AML-193 (cell line): ENCODE data around the gene CCBE1.
"Not testable (repeated sequence)": the region's sequence is repeated elsewhere in the genome, so short reads cannot be mapped to it uniquely, and the experiment has no call there.

ENCODE experiments used
- DNase-seq, 2 experiments: peaks; one replicate each; lab custom pipeline; 2025; lab: John Stamatoyannopoulos, UW

CCBE1 gene

GRCh38 chr18:59697236-59697932, at the start of gene CCBE1:
Gene CCBE1, minus strand, starts transcription at chr18:59697423.
- no peak for DNase-seq

- no peak for DNase-seq
These were observed 47.1 kb upstream of the CCBE1 start for GRCh38 chr18:59744271-59744721.

DNA sequence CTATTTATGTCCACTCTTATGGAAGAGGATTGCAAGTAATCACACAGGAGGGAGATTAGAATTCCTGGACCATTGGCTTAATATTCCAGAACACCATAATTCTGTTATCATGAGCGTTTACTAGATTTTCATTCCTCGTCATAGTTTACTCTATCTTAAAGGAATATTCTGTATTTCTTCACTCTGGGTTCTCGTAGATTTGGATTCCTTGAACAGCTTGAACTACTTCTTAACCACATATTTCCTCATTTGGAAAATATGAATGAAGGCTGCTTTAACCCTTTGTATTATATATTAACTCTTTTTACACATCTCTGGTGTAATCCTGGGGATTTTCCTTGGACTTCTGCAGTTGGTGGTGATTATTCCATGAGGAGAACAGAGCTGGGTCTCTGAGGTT, 46.3 kb upstream of the CCBE1 start:
- no peak for DNase-seq

DNA sequence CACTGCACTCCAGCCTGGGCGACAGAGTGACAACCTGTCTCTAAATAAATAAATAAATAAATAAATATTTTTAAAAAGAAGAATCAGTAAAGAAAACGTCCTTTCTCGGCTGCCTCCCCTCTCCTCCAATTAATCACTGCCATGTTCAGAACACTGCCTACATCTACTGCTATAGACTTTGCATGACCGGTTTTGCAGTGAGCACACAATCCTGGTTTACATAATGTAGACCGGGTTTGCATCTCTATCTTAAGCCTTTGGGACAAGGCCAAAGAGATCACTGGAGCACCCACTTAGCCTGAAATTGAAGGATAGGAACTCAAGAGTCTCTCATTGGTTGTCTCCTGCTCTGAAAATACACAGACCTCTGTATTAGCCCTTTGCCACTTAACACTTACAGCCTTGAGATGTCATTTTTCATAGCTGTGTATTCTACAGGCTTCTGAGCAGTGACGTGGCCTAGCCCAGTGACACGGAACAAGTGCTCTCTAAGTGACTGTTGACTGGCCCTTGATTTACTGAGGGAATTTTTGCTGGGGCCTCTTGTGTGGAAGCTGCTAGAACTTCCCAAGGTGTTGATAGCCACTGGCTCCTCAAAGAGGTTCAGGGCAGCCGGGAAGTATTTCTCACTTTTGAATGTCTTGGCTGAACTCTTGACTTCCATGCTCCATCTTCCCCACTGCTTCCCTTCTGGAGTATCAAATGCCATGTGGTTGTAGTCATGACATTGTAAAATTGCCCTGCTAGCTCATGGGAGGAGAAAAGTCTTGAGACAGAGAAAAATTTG, 45.3 kb upstream of the CCBE1 start:
- no peak for DNase-seq

DNA sequence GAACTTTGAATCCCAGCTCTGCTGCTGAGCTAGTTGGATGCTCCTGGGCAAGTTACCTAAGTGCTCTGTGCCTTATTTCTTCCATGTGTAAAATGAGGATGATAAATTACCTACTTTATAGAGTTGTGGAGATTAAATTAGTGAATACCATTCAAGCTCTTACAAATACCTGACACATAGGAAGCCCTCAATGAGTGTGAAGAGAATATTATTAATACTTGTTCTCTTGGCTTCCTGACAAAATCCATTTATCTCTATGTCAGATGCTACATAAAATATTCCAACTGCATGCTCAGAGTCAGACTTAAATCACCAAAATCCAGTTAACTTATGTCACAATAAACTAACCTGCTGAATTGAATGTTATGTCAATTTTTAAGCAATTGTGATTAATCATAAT, 42.9 kb upstream of the CCBE1 start:
- DNase-seq, result no peak

DNA sequence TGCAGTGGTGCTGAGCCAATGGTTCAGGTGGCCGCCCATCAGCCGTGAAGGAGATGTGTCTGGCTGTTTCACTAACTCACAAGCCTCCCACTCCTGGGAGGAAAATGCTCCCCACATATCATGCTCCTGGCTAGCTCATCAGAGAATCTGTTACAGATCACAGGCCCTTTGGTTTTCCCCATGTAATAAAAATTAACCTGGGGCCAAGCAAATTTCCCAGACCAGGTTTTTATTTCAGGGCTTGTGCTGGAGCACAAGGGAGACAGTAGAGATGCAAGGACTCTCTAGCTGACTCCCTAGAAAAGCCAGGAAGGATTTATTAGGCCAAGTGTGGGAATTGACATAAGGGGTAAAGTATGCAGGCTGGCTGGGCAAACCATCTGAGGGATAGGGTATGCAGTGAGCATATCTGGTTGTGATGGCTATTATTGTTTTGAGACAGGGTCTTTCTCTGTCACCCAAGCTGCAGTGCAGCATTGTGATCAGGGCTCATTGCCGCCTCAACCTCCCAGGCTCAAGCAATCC, 40.6 kb upstream of the CCBE1 start:
- no peak for DNase-seq

DNA sequence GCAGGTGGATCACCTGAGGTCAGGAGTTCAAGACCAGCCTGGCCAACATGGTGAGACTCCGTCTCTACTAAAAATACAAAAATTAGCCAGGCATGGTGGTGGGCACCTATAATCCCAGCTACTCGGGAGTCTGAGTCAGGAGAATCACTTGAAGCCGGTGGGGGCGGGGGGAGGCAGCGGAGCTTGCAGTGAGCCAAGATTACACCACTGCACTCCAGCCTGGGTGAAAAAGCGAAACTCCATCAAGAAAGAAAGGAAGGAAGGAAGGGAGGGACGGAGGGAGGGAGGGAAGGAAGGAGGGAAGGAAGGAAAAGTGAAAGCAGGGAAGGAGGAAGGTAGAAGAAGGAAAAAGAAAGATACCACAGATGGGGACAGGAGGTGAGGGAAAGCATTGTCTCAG, 40.1 kb upstream of the CCBE1 start:
- DNase-seq, result not testable (repeated sequence)

DNA sequence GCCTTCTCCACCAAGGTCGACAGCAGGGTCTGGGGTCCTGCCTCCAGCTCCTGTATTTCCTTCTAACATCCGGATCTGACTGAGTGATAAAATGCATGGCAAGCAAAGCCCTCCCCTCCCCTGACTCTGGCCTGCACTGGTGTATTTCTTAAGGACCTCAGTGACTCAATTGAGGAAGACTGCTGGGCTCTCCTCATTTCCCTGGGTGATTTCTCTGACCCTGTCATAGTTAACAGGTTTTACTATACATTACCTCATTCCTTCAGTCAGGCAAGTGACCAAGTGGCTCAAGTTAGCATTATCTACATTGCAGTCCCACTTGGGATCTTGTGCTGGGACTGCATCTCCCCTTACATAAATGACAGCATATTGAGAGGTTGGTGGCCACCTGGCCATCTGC, 38.8 kb upstream of the CCBE1 start:
- DNase-seq, result no peak

- DNase-seq, result no peak
These were observed 38.1 kb upstream of the CCBE1 start for GRCh38 chr18:59735269-59735860.

DNA sequence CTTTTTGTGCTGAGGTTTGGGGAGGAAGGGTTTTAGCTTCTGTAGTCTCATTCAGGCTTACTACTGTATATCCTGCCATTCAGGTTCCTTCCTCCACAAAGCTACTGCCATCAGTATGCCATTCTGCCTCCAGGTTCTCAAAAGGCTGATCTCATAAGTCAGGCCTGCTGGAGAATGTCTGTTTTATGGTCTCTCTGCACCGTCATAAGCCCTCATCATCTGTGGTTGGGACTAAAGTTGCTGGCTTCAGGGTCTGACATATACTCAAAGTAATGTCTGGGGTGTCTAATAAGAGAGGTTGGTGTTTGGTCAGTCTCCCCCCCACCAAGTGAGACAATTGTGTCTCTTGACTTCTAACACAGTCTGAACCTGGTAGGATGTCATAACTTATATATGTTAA, 36.2 kb upstream of the CCBE1 start:
- no peak for DNase-seq

DNA sequence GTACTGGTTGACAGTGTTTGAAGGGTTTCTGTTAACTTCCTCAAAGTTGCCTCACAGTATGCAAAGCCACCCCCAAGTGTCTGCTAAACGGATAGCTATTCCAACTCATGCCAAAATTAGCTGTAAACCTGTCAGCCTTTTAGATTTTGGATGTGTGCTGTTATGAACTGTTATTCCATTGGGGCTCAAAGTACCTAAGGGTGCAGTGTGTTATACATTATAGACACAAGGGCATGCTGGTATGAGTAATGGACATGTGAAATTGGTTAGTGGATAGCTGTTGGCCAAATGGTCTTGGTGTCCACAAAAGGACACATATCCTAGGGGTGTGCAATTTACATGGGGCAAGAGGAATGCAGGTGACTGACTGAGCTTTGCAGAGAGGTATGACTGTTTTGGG, 33.7 kb upstream of the CCBE1 start:
- no peak for DNase-seq

GRCh38 chr18:59729781-59730180, 32.6 kb upstream of the CCBE1 start:
- DNase-seq, result no peak

GRCh38 chr18:59728816-59729215, 31.6 kb upstream of the CCBE1 start:
- no peak for DNase-seq

DNA sequence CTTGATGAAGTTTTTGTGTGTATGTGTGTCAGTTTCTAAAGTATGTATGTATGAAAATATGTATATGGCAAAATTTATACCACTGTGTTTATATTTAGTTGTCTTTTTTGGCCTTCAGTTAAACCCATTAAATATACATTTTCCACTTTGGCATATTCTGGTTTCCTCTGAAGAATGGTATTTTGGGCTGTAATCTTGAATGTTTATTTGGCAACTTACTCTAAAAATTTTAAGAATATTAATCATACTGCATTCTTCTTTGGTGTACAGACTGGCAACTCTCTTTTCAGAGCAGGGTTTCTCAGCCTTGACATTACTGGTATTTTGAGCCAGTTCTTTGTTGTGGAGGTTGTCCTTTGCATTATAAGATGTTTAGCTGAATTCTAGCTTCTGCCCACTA, 27.9 kb upstream of the CCBE1 start:
- DNase-seq, result no peak

- no peak for DNase-seq
These were observed 26.9 kb upstream of the CCBE1 start for GRCh38 chr18:59724103-59724502.

GRCh38 chr18:59721931-59722330, 24.7 kb upstream of the CCBE1 start:
- DNase-seq, result no peak

- DNase-seq, result no peak
These were observed 24.0 kb upstream of the CCBE1 start for GRCh38 chr18:59721211-59721610.

GRCh38 chr18:59719544-59720181, 22.4 kb upstream of the CCBE1 start:
- no peak for DNase-seq

- no peak for DNase-seq
These were observed 21.4 kb upstream of the CCBE1 start for GRCh38 chr18:59718464-59719157.

DNA sequence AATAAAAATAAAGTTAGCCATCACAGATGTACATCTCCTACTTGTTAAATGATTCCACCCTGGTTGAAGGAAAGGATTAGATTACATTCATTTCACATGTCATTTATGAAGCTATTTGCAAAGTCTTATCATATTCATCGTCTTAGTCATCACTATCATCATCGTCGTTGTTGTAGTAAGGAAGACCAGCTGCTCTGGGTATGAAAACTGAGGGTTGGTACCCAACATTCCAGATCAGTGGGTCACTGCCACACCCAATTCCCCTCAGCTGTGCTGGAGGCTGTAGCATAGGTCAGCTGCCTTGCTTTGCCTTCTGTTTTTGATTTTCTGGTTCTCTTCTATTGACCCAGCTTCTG, 20.9 kb upstream of the CCBE1 start:
- no peak for DNase-seq

DNA sequence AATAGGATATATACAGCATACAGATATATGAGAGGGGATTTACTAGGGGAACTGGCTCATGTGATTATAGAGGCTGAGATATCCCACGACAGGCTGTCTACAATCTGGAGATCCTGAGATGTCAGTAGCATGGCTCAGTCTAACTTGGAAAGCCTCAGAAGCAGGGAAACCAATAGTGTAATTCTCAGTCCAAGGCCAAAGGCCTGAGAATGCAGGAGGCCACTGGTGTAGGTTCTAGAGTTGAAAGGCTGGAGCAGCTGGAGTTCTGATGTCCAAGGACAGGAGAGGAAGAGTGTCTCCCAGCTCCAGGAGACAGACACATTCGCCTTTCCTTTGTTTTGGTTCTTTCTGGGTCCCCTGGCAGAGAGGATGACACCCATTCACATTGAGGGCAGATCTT, 20.1 kb upstream of the CCBE1 start:
- DNase-seq, result no peak

GRCh38 chr18:59715966-59716369, 18.7 kb upstream of the CCBE1 start:
- DNase-seq, result no peak
